Spleen (tissue), 7 donors: ENCODE data around the gene KANSL1.
"Not testable (repeated sequence)": the region's sequence is repeated elsewhere in the genome, so short reads cannot be mapped to it uniquely, and the experiment has no call there.

Source experiments
- POLR2AphosphoS5 ChIP-seq, 3 donors: sonication (generic); formaldehyde crosslinking; IDR thresholded peaks; one replicate each; pipeline ENCODE4 v1.5.1; 2017; ENCODE audit warnings: antibody characterized with exemption in 3 of 3
- TF ChIP-seq, protein P1 (sequence below), 11 experiments: fragments of 200-600 bp in 7 of 11; fragments of 450-650 bp in 4 of 11; sonication (generic) in 4 of 11; IDR thresholded peaks in 8 of 11; conservative IDR thresholded peaks in 3 of 11; 1 replicate in 7 of 11; 2 replicates in 4 of 11; pipeline versions ENCODE4 v1.4.0 to v1.8.0; 2016 to 2021; ENCODE audit warnings: antibody characterized with exemption in 11 of 11, inconsistent platforms in 4 of 11, mild to moderate bottlenecking in 1 of 11
- donor health status: DM: no; HTN: no; CAD: no; lungs with moderate emphysema.
- donor health status: DM: no; HTN: no; CAD: no.
- donor health status: DM: no; HTN: no; CAD: no.

DNA sequence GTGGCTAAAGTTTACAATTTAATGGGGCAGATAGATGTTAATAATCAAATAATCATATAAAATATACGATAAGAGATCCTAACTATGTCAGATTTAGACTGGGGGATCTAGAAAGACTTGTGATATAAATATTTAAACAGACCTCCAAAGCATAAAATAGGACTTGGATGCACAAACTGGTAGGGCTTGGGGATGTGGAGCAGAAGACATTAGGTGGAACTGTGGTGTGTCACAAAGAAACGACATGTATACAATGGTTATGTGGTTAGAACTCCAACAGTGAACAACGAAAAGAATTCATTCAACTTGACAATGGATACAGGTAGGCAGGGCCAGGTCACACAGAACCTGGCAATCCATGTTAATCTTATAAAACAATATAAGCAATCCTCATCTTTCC lies 90.4 kb downstream of the KANSL1 start:
- TF ChIP-seq, protein P1, sequence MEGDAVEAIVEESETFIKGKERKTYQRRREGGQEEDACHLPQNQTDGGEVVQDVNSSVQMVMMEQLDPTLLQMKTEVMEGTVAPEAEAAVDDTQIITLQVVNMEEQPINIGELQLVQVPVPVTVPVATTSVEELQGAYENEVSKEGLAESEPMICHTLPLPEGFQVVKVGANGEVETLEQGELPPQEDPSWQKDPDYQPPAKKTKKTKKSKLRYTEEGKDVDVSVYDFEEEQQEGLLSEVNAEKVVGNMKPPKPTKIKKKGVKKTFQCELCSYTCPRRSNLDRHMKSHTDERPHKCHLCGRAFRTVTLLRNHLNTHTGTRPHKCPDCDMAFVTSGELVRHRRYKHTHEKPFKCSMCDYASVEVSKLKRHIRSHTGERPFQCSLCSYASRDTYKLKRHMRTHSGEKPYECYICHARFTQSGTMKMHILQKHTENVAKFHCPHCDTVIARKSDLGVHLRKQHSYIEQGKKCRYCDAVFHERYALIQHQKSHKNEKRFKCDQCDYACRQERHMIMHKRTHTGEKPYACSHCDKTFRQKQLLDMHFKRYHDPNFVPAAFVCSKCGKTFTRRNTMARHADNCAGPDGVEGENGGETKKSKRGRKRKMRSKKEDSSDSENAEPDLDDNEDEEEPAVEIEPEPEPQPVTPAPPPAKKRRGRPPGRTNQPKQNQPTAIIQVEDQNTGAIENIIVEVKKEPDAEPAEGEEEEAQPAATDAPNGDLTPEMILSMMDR (IDR thresholded peaks at IDR 0.05 in 8 of 11, conservative IDR thresholded peaks at IDR 0.05 in 3 of 11), result not testable (repeated sequence)
- TF ChIP-seq POLR2AphosphoS5 (IDR thresholded peaks at IDR 0.05), result not testable (repeated sequence)
